HepG2 (cell line): ENCODE results near the gene RNASE13. TPM values are rescaled to one million over a fixed set of nuclear protein-coding genes. Genes with fewer than 3 reads are reported as not detected.

Experiments
- ATAC-seq: fragments of 200-7000 bp; cut with Tn5 transposase; 3 replicates; pipeline ENCODE4 v1.9.1; 2020; ENCODE audit warnings: mild to moderate bottlenecking, moderate library complexity
- BruUV-seq: library from RNA; stranded (reverse); fragments of 400-500 nt; replicated peaks from 2 replicates; lab custom pipeline; 2021; lab: Mats Ljungman, UMichigan
- CTCF ChIA-PET: fragments of 300-600 bp; formaldehyde crosslinking; extraction: SDS; loops from one replicate; lab custom pipeline; 2021; ENCODE audit warnings: low total read pairs, inconsistent platforms, low intra/inter-chr PET ratio; lab: Yijun Ruan, JAX
- POLR2A ChIA-PET: fragments of 350-600 bp; sonication (Branson Sonifier 250); formaldehyde crosslinking; loops from one replicate; lab custom pipeline; 2020; ENCODE audit warnings: antibody characterized with exemption, inconsistent platforms; lab: Yijun Ruan, JAX
- DNase-seq: peaks from one replicate; pipeline ENCODE4 v3.0.0-alpha.2; 2015; ENCODE audit warnings: low spot score
- FAIRE-seq: peaks from 3 replicates; lab custom pipeline; 2011; peaks lifted over from hg19 to GRCh38; lab: Jason Lieb, UNC
- H2AFZ ChIP-seq: one replicate; pipeline ENCODE4 v1.6.1; 2011; ENCODE audit warnings: low read length, inconsistent platforms
- H3K27ac ChIP-seq: fragments of 300-600 bp; 3 replicates; pipeline ENCODE4 v1.8.0; 2011; ENCODE audit warnings: mixed run types, mild to moderate bottlenecking, mixed read lengths, low read length, inconsistent platforms; ENCODE audit not compliant: insufficient read depth; ENCODE audit errors: extremely low read length
- H3K27me3 ChIP-seq, 2 experiments: fragments of 200-600 bp in 1 of 2; 2 replicates in 1 of 2; 3 replicates in 1 of 2; pipeline versions ENCODE4 v1.6.0 to v1.8.0; 2011; ENCODE audit warnings: low read length in 2 of 2, mild to moderate bottlenecking in 2 of 2, moderate library complexity in 2 of 2, inconsistent platforms in 1 of 2; ENCODE audit not compliant: insufficient read depth in 2 of 2, control insufficient read depth in 1 of 2
- H3K36me3 ChIP-seq, 2 experiments: fragments of 200-600 bp in 1 of 2; replicated peaks in 1 of 2; 2 replicates in 1 of 2; 3 replicates in 1 of 2; pipeline versions ENCODE4 v1.5.1 to v1.8.0; 2011; ENCODE audit warnings: low read length in 2 of 2, inconsistent platforms in 1 of 2; ENCODE audit not compliant: insufficient read depth in 2 of 2, control insufficient read depth in 1 of 2
- H3K4me1 ChIP-seq: 2 replicates; pipeline ENCODE4 v1.5.1; 2012; ENCODE audit warnings: low read length, inconsistent platforms; ENCODE audit not compliant: insufficient read depth
- H3K4me2 ChIP-seq: 2 replicates; pipeline ENCODE4 v1.6.0; 2011; ENCODE audit warnings: low read depth, low read length, inconsistent platforms
- H3K4me3 ChIP-seq, 3 experiments: fragments of 200-600 bp in 1 of 3; sonication (generic), shearing (Covaris generic) in 1 of 3; replicated peaks in 1 of 3; 2 replicates each; pipeline ENCODE4 v1.5.1; 2011 to 2016; ENCODE audit warnings: low read length in 3 of 3, inconsistent platforms in 2 of 3, low read depth in 2 of 3, mild to moderate bottlenecking in 2 of 3, control low read depth in 1 of 3, mixed read lengths in 1 of 3; ENCODE audit not compliant: insufficient read depth in 1 of 3
- H3K79me2 ChIP-seq: one replicate; pipeline ENCODE4 v1.6.1; 2011; ENCODE audit warnings: low read length, inconsistent platforms; ENCODE audit not compliant: insufficient read depth
- H3K9ac ChIP-seq: 2 replicates; pipeline ENCODE4 v1.6.0; 2011; ENCODE audit warnings: mild to moderate bottlenecking, low read depth, low read length, inconsistent platforms; ENCODE audit not compliant: insufficient read depth
- H3K9me3 ChIP-seq: 2 replicates; pipeline ENCODE4 v1.5.1; 2012; ENCODE audit warnings: mild to moderate bottlenecking, low read length
- H4K20me1 ChIP-seq: 2 replicates; pipeline ENCODE4 v1.6.0; 2011; ENCODE audit warnings: inconsistent platforms, mild to moderate bottlenecking, low read length, moderate library complexity; ENCODE audit not compliant: insufficient read depth
- ATF7 ChIP-seq, 2 experiments: fragments of 450-650 bp in 1 of 2; sonication (generic) in 1 of 2; formaldehyde crosslinking in 1 of 2; IDR thresholded peaks; 2 replicates each; pipeline versions ENCODE4 v1.4.0 to v1.6.1; 2016 to 2020; ENCODE audit warnings: antibody characterized with exemption in 1 of 2, mild to moderate bottlenecking in 1 of 2, missing genetic modification reagents in 1 of 2
- ESRRA ChIP-seq: sonication (generic); formaldehyde crosslinking; IDR thresholded peaks from 2 replicates; pipeline ENCODE4 v1.5.1; 2020; ENCODE audit warnings: mild to moderate bottlenecking, low read depth, missing genetic modification reagents
- HMG20B ChIP-seq: conservative IDR thresholded peaks from 2 replicates; pipeline ENCODE4 v1.6.1; 2016; ENCODE audit warnings: missing genetic modification reagents, missing compliant biosample characterization
- HNF4A ChIP-seq: sonication (generic); formaldehyde crosslinking; IDR thresholded peaks from 2 replicates; pipeline ENCODE4 v1.4.0; 2020; ENCODE audit warnings: missing genetic modification reagents
- MAX ChIP-seq: IDR thresholded peaks from 2 replicates; pipeline ENCODE4 v1.6.1; 2012; ENCODE audit warnings: inconsistent platforms
- UBTF ChIP-seq: sonication (generic); formaldehyde crosslinking; IDR thresholded peaks from 2 replicates; pipeline ENCODE4 v1.4.0; 2020; ENCODE audit warnings: mild to moderate bottlenecking, missing genetic modification reagents
- ZNF350 ChIP-seq: sonication (generic); formaldehyde crosslinking; IDR thresholded peaks from 2 replicates; pipeline ENCODE4 v1.4.0; 2020; ENCODE audit warnings: mild to moderate bottlenecking, low read depth, missing genetic modification reagents, borderline replicate concordance
- ZNF546 ChIP-seq: sonication (generic); formaldehyde crosslinking; conservative IDR thresholded peaks from 2 replicates; pipeline ENCODE4 v1.8.1; 2023; ENCODE audit warnings: mild to moderate bottlenecking, missing genetic modification reagents
- ZNF687 ChIP-seq: sonication (generic); formaldehyde crosslinking; IDR thresholded peaks from 2 replicates; pipeline ENCODE4 v1.5.1; 2020; ENCODE audit warnings: mild to moderate bottlenecking, missing genetic modification reagents, moderate library complexity
- WGBS: methylation state at CpG from one replicate; pipeline ENCODE4 v1.1.6; 2017; ENCODE audit warnings: low lambda C conversion rate; 5-methylcytosine and 5-hydroxymethylcytosine counted together
- in situ Hi-C: cut with HindIII; loops from 2 replicates; pipeline ENCODE4 v1.10.0; 2017; ENCODE audit warnings: low pct_unique_long_range_greater_than_20kb; ENCODE audit not compliant: extremely low pct_ligation_motif_present
- intact Hi-C: fragments of 100-400 bp; cut with micrococcal nuclease; formaldehyde crosslinking; loops from one replicate; pipeline ENCODE4 v1.10.0; 2022; ENCODE audit not compliant: unreplicated experiment
- polyA plus RNA-seq, 8 experiments: library from polyadenylated mRNA; depleted of rRNA in 3 of 8; stranded (reverse) in 7 of 8; unstranded in 1 of 8; fragments of >200 nt; fragmentation: Illumina TruSeq in 4 of 8; extraction: Trizol in 4 of 8; gene quantifications; 2 replicates each; pipeline versions ENCODE4 v1.2.1 to v1.2.3, GENCODE V29; 2011 to 2016; ENCODE audit warnings: low read depth in 4 of 8, missing spikeins in 1 of 8, mixed read lengths in 1 of 8; ENCODE audit not compliant: insufficient read depth in 1 of 8
- total RNA-seq, 5 experiments: library from RNA; depleted of rRNA; stranded (reverse); fragments of >200 nt; fragmentation: Illumina TruSeq; extraction: Trizol; gene quantifications; 2 replicates each; pipeline ENCODE4 v1.2.3, GENCODE V29; 2016; ENCODE audit warnings: low read depth in 1 of 5

Gene RNASE13
- total and polyA plus RNA-seq, 2 of the 13 experiments (the other 11 are each of a cell fraction or from before 2014, with no cell fraction given): 1.0 TPM; not detected in 1

GRCh38 chr14:21042918-21043317 is 8.3 kb upstream of the RNASE13 start:
- TF ChIP-seq MAX (peak; percentile 28; the same call in 1 of the 2 replicates), UBTF (CRISPR knock-in tag) (0 out of 2 replicates have a peak, but pooled peaks have one; percentile 12), ESRRA (no peak), HNF4A (CRISPR knock-in tag) (no peak), ZNF546 (CRISPR knock-in tag) (0 out of 2 replicates have a peak, but pooled peaks have one; percentile 56), ZNF687 (peak; percentile 63), ATF7 (IDR thresholded peaks at IDR 0.05) (0 out of 2 replicates have a peak, but pooled peaks have one; percentile 39), ATF7 (CRISPR knock-in tag; IDR thresholded peaks at IDR 0.05) (no peak), HMG20B (CRISPR knock-in tag) (no peak), ZNF350 (0 out of 2 replicates have a peak, but pooled peaks have one; percentile 11)
- no peak overlapping the region for H3K4me3 ChIP-seq
- FAIRE-seq: no peak
- 94% methylated on average over 8 of the region's 8 CpGs for WGBS
- no peak overlapping the region for H3K9ac ChIP-seq
- BruUV-seq: no TSS peak
- ATAC-seq: no peak
- peaks cover 75% of the 10 kb centered on the region for H3K4me1 ChIP-seq
- no peaks in the 10 kb centered on the region for H3K36me3 ChIP-seq
- in situ Hi-C loops (loop anchor here (5.0 kb wide), 1 partner anchor 186 kb away; no protein-coding TSS in a partner anchor), intact Hi-C loops (no loop called here)
- ChIA-PET CTCF (interaction anchor here (2.2 kb wide), 1 partner anchor 28 kb away, joined by 8 read pairs; no protein-coding TSS in a partner anchor), POLR2A (interaction anchor here (2.0 to 2.3 kb wide), 4 partner anchors 11 to 28 kb away, joined by 7 to 18 read pairs (median 10); partner anchors contain the start of genes ARHGEF40 and NDRG2)
- no peak overlapping the region for H2AFZ ChIP-seq
- no peaks in the 10 kb centered on the region for H3K27me3 ChIP-seq
- no peaks in the 10 kb centered on the region for H4K20me1 ChIP-seq
- H3K79me2 ChIP-seq: no peaks in the 10 kb centered on the region
- no peaks in the 10 kb centered on the region for H3K9me3 ChIP-seq
- H3K4me2 ChIP-seq: no peak overlapping the region
- H3K27ac ChIP-seq: no peak overlapping the region
- DNase-seq: no peak
